ENCODE measurements around the gene SLC25A53. TPM values are rescaled to one million over a fixed set of nuclear protein-coding genes. Genes with fewer than 3 reads are reported as not detected.
A peak's percentile ranks its signal among the peaks of the same experiment; 100 is the strongest.

The SLC25A53 gene
- total RNA-seq = 10 to 100 TPM; 10.1 to 20.2 (median 16.2) TPM
- 14.1 TPM for total RNA-seq (2013)
- 3.0 to 39.0 (median 8.8) reads per million in 29 experiments for total RNA-seq

GRCh38 chrX:104156630-104157529 is at the start of gene SLC25A53:
TSS of gene SLC25A53 (minus strand) at chrX:104157009. CDS start at chrX:104105257, 51,752 bp downstream.
- DNase-seq (peak; percentile 52 to 85 (median 68)), ATAC-seq (replicated peaks in 1 of 4) (peak; percentile 84 to 86 (median 86))
- H3K9me3 Mint-ChIP-seq = no peaks in the 10 kb centered on the region
- peaks cover 11 to 25% (median 13%) of the 10 kb centered on the region in 3 donors for H3K4me1 Mint-ChIP-seq
- H3K27me3 ChIP-seq (replicated peaks in 1 of 2; ENCODE audit: control insufficient read depth in 2 of 2, extremely low read depth in 1 of 2, insufficient read depth in 2 of 2, low read length in 1 of 2) = no peaks in the 10 kb centered on the region
- H3K27ac ChIP-seq (ENCODE audit: low read length) = peak within 1 kb of the TSS; percentile 96
- peaks cover 2 to 15% of the 10 kb centered on the region in 2 experiments for H3K4me1 ChIP-seq (ENCODE audit: control insufficient read depth in 1 of 2, extremely low read depth in 1 of 2, insufficient read depth in 2 of 2, low read length in 2 of 2)
- H3K36me3 ChIP-seq (ENCODE audit: control insufficient read depth in 2 of 2, extremely low read depth in 1 of 2, insufficient read depth in 1 of 2, low read length in 1 of 2) = no peaks in the 10 kb centered on the region
- peak within 1 kb of the TSS; percentile 93 to 100 (median 95) for H3K4me3 Mint-ChIP-seq
- peak within 1 kb of the TSS; percentile 69 to 76 for H3K4me3 ChIP-seq (ENCODE audit: control insufficient read depth in 1 of 2, extremely low read depth in 1 of 2, low read length in 1 of 2)
- H3K27ac Mint-ChIP-seq = peak within 1 kb of the TSS; percentile 98 to 100
- no peaks in the 10 kb centered on the region for H3K36me3 Mint-ChIP-seq
- H3K9me3 ChIP-seq = no peaks in the 10 kb centered on the region
- POLR2A ChIA-PET = interaction anchor here (1.0 to 1.7 kb wide), 5 partner anchors 9 to 471 kb away, joined by 4 to 9 read pairs (median 4); partner anchors contain the start of genes FAM199X (in 2 of the 2) and ZCCHC18 (in 1 of the 2)
- WGBS (ENCODE audit: insufficient coverage) = 0% methylated on average over 22 of the region's 44 CpGs
- CTCF ChIA-PET = interaction anchor here in 1 of 2 donors (0.6 to 1.8 kb wide), 8 partner anchors 9 to 470 kb away, joined by 3 to 22 read pairs (median 6); partner anchors contain the start of gene FAM199X
- peaks cover 0 to 9% of the 10 kb centered on the region in 2 donors for H3K27me3 Mint-ChIP-seq

- no peak overlapping the region for H3K27ac Mint-ChIP-seq
- H3K4me3 Mint-ChIP-seq = no peak overlapping the region
- H3K9me3 Mint-ChIP-seq = no peaks in the 10 kb centered on the region
- H3K27me3 Mint-ChIP-seq = peaks cover 0 to 9% of the 10 kb centered on the region in 2 donors
- no peak overlapping the region for H3K27ac ChIP-seq (ENCODE audit: low read length)
- H3K4me3 ChIP-seq (ENCODE audit: control insufficient read depth in 1 of 2, extremely low read depth in 1 of 2, low read length in 1 of 2) = no peak overlapping the region
- no peaks in the 10 kb centered on the region for H3K4me1 Mint-ChIP-seq
- peaks cover 6% of the 10 kb centered on the region for H3K36me3 Mint-ChIP-seq
- no peaks in the 10 kb centered on the region for H3K27me3 ChIP-seq (replicated peaks in 1 of 2; ENCODE audit: control insufficient read depth in 2 of 2, extremely low read depth in 1 of 2, insufficient read depth in 2 of 2, low read length in 1 of 2)
- DNase-seq (no peak), ATAC-seq (replicated peaks in 1 of 4) (no peak)
- H3K36me3 ChIP-seq (ENCODE audit: control insufficient read depth in 2 of 2, extremely low read depth in 1 of 2, insufficient read depth in 1 of 2, low read length in 1 of 2) = no peaks in the 10 kb centered on the region
- CTCF ChIA-PET = interaction anchor here (0.7 to 1.4 kb wide), 2 partner anchors 8 to 10 kb away, joined by 4 to 8 read pairs; no protein-coding TSS in a partner anchor
- WGBS (ENCODE audit: insufficient coverage) = no CpG with 5 or more reads among the region's 5 CpGs
- H3K9me3 ChIP-seq = no peaks in the 10 kb centered on the region
- no peaks in the 10 kb centered on the region for H3K4me1 ChIP-seq (ENCODE audit: control insufficient read depth in 1 of 2, extremely low read depth in 1 of 2, insufficient read depth in 2 of 2, low read length in 2 of 2)
- POLR2A ChIA-PET = no interaction called here
These were observed 48.7 kb upstream of the SLC25A53 start for GRCh38 chrX:104205548-104205947.

GRCh38 chrX:104195489-104196084 is 38.8 kb upstream of the SLC25A53 start:
- no peaks in the 10 kb centered on the region for H3K4me1 ChIP-seq (ENCODE audit: control insufficient read depth in 1 of 2, extremely low read depth in 1 of 2, insufficient read depth in 2 of 2, low read length in 2 of 2)
- ChIA-PET CTCF (interaction anchor here (0.6 to 2.0 kb wide), 10 partner anchors 10 to 723 kb away, joined by 3 to 8 read pairs (median 4); partner anchors contain the start of genes FAM199X (in 1 of the 2) and SLC25A53 (in 1 of the 2)), POLR2A (no interaction called here)
- Mint-ChIP-seq H3K4me3 (no peak overlapping the region), H3K36me3 (no peaks in the 10 kb centered on the region), H3K27ac (no peak overlapping the region), H3K9me3 (no peaks in the 10 kb centered on the region), H3K4me1 (no peaks in the 10 kb centered on the region), H3K27me3 (no peaks in the 10 kb centered on the region)
- H3K27me3 ChIP-seq (replicated peaks in 1 of 2; ENCODE audit: control insufficient read depth in 2 of 2, extremely low read depth in 1 of 2, insufficient read depth in 2 of 2, low read length in 1 of 2) = no peaks in the 10 kb centered on the region
- ATAC-seq (replicated peaks in 1 of 4) = peak in 2 of 4 experiments; percentile 42 to 52
- H3K4me3 ChIP-seq (ENCODE audit: control insufficient read depth in 1 of 2, extremely low read depth in 1 of 2, low read length in 1 of 2) = no peak overlapping the region
- DNase-seq = peak in 1 of 35 experiments; percentile 51
- peaks cover 0 to 8% of the 10 kb centered on the region in 2 donors for H3K36me3 ChIP-seq (ENCODE audit: control insufficient read depth in 2 of 2, extremely low read depth in 1 of 2, insufficient read depth in 1 of 2, low read length in 1 of 2)
- H3K27ac ChIP-seq (ENCODE audit: low read length) = no peak overlapping the region
- H3K9me3 ChIP-seq = no peaks in the 10 kb centered on the region
- WGBS (ENCODE audit: insufficient coverage) = no CpG with 5 or more reads among the region's 1 CpG

GRCh38 chrX:104195013-104195412 is 38.2 kb upstream of the SLC25A53 start:
- H3K4me3 ChIP-seq (ENCODE audit: control insufficient read depth in 1 of 2, extremely low read depth in 1 of 2, low read length in 1 of 2) = no peak overlapping the region
- H3K4me3 Mint-ChIP-seq = no peak overlapping the region
- POLR2A ChIA-PET = interaction anchor here in 1 of 2 donors (0.7 kb wide), 1 partner anchor 31 kb away, joined by 4 read pairs; no protein-coding TSS in a partner anchor
- DNase-seq (no peak), ATAC-seq (replicated peaks in 1 of 4) (no peak)
- no peak overlapping the region for H3K27ac ChIP-seq (ENCODE audit: low read length)
- H3K9me3 Mint-ChIP-seq = no peaks in the 10 kb centered on the region
- H3K27me3 Mint-ChIP-seq = no peaks in the 10 kb centered on the region
- no peaks in the 10 kb centered on the region for H3K9me3 ChIP-seq
- no CpG with 5 or more reads among the region's 1 CpG for WGBS (ENCODE audit: insufficient coverage)
- H3K36me3 ChIP-seq (ENCODE audit: control insufficient read depth in 2 of 2, extremely low read depth in 1 of 2, insufficient read depth in 1 of 2, low read length in 1 of 2) = peaks cover 0 to 11% of the 10 kb centered on the region in 2 donors
- H3K27ac Mint-ChIP-seq = no peak overlapping the region
- no peaks in the 10 kb centered on the region for H3K4me1 ChIP-seq (ENCODE audit: control insufficient read depth in 1 of 2, extremely low read depth in 1 of 2, insufficient read depth in 2 of 2, low read length in 2 of 2)
- CTCF ChIA-PET = interaction anchor here (0.6 to 2.0 kb wide), 6 partner anchors 10 to 724 kb away, joined by 3 to 8 read pairs (median 5); partner anchors contain the start of gene SLC25A53 (in 1 of the 2)
- no peaks in the 10 kb centered on the region for H3K27me3 ChIP-seq (replicated peaks in 1 of 2; ENCODE audit: control insufficient read depth in 2 of 2, extremely low read depth in 1 of 2, insufficient read depth in 2 of 2, low read length in 1 of 2)
- H3K4me1 Mint-ChIP-seq = no peaks in the 10 kb centered on the region
- H3K36me3 Mint-ChIP-seq = peaks cover 4% of the 10 kb centered on the region

- Histone ChIP-seq H3K4me1 (ENCODE audit: control insufficient read depth in 1 of 2, extremely low read depth in 1 of 2, insufficient read depth in 2 of 2, low read length in 2 of 2) (no peaks in the 10 kb centered on the region), H3K4me3 (ENCODE audit: control insufficient read depth in 1 of 2, extremely low read depth in 1 of 2, low read length in 1 of 2) (no peak overlapping the region), H3K27me3 (replicated peaks in 1 of 2; ENCODE audit: control insufficient read depth in 2 of 2, extremely low read depth in 1 of 2, insufficient read depth in 2 of 2, low read length in 1 of 2) (no peaks in the 10 kb centered on the region), H3K36me3 (ENCODE audit: control insufficient read depth in 2 of 2, extremely low read depth in 1 of 2, insufficient read depth in 1 of 2, low read length in 1 of 2) (peaks cover 0 to 24% of the 10 kb centered on the region in 2 donors), H3K27ac (ENCODE audit: low read length) (no peak overlapping the region), H3K9me3 (no peaks in the 10 kb centered on the region)
- POLR2A ChIA-PET = no interaction called here
- peaks cover 0 to 3% of the 10 kb centered on the region in 2 donors for H3K27me3 Mint-ChIP-seq
- no CpG with 5 or more reads among the region's 2 CpGs for WGBS (ENCODE audit: insufficient coverage)
- peaks cover 16% of the 10 kb centered on the region for H3K36me3 Mint-ChIP-seq
- no peak for ATAC-seq (replicated peaks in 1 of 4)
- CTCF ChIA-PET = interaction anchor here in 1 of 2 donors (0.6 kb wide), 1 partner anchor 499 kb away, joined by 3 read pairs; no protein-coding TSS in a partner anchor
- no peaks in the 10 kb centered on the region for H3K4me1 Mint-ChIP-seq
- no peak for DNase-seq
- H3K27ac Mint-ChIP-seq = no peak overlapping the region
- no peaks in the 10 kb centered on the region for H3K9me3 Mint-ChIP-seq
- H3K4me3 Mint-ChIP-seq = no peak overlapping the region
These were observed 36.7 kb upstream of the SLC25A53 start for GRCh38 chrX:104193485-104193884.

GRCh38 chrX:104189837-104190236 is 33.0 kb upstream of the SLC25A53 start:
- Mint-ChIP-seq H3K9me3 (no peaks in the 10 kb centered on the region), H3K36me3 (peaks cover 25% of the 10 kb centered on the region), H3K4me1 (no peaks in the 10 kb centered on the region), H3K4me3 (no peak overlapping the region), H3K27ac (no peak overlapping the region), H3K27me3 (peaks cover 0 to 3% of the 10 kb centered on the region in 2 donors)
- no peaks in the 10 kb centered on the region for H3K4me1 ChIP-seq (ENCODE audit: control insufficient read depth in 1 of 2, extremely low read depth in 1 of 2, insufficient read depth in 2 of 2, low read length in 2 of 2)
- no peak overlapping the region for H3K4me3 ChIP-seq (ENCODE audit: control insufficient read depth in 1 of 2, extremely low read depth in 1 of 2, low read length in 1 of 2)
- ChIA-PET POLR2A (no interaction called here), CTCF (no interaction called here)
- ATAC-seq (replicated peaks in 1 of 4) (no peak), DNase-seq (no peak)
- H3K9me3 ChIP-seq = no peaks in the 10 kb centered on the region
- WGBS (ENCODE audit: insufficient coverage) = no CpG with 5 or more reads among the region's 5 CpGs
- no peaks in the 10 kb centered on the region for H3K27me3 ChIP-seq (replicated peaks in 1 of 2; ENCODE audit: control insufficient read depth in 2 of 2, extremely low read depth in 1 of 2, insufficient read depth in 2 of 2, low read length in 1 of 2)
- peaks cover 0 to 35% of the 10 kb centered on the region in 2 donors for H3K36me3 ChIP-seq (ENCODE audit: control insufficient read depth in 2 of 2, extremely low read depth in 1 of 2, insufficient read depth in 1 of 2, low read length in 1 of 2)
- no peak overlapping the region for H3K27ac ChIP-seq (ENCODE audit: low read length)
